GM23338 (cell line): ENCODE measurements around the gene FOLR1.
A peak's percentile ranks its signal among the peaks of the same experiment; 100 is the strongest.

Source experiments
- EZH2 ChIP-seq: fragments of 200-600 bp; sonication (generic); IDR thresholded peaks from one replicate; pipeline ENCODE4 v1.8.0; 2017; ENCODE audit warnings: antibody characterized with exemption, mild to moderate bottlenecking, low read depth; ENCODE audit not compliant: unreplicated experiment
- EZH2phosphoT487 ChIP-seq: fragments of 200-600 bp; sonication (generic); IDR thresholded peaks from one replicate; pipeline ENCODE4 v1.8.1; 2018; ENCODE audit warnings: antibody characterized with exemption; ENCODE audit not compliant: unreplicated experiment
- JUNB ChIP-seq: IDR thresholded peaks from one replicate; pipeline ENCODE4 v1.6.1; 2016; ENCODE audit warnings: antibody characterized with exemption; ENCODE audit not compliant: unreplicated experiment
- POLR2AphosphoS5 ChIP-seq: IDR thresholded peaks from 2 replicates; pipeline ENCODE4 v1.6.1; 2016; ENCODE audit warnings: antibody characterized with exemption, low read depth
- STAT1 ChIP-seq: IDR thresholded peaks from one replicate; pipeline ENCODE4 v1.6.1; 2016; ENCODE audit warnings: antibody characterized with exemption; ENCODE audit not compliant: unreplicated experiment
- ZNF331 ChIP-seq: fragments of 250-450 bp; sonication (Bioruptor Pico); IDR thresholded peaks from 2 replicates; pipeline ENCODE4 v1.5.0; 2020; ENCODE audit warnings: low read depth, mild to moderate bottlenecking, moderate library complexity
- TF ChIP-seq, protein P1 (sequence below), 2 experiments: fragments of 200-600 bp in 1 of 2; sonication (generic) in 1 of 2; conservative IDR thresholded peaks; 2 replicates each; pipeline versions ENCODE4 v1.5.1 to v1.6.1; 2016 to 2017; ENCODE audit warnings: antibody characterized with exemption in 2 of 2, low read depth in 2 of 2, mild to moderate bottlenecking in 2 of 2, moderate library complexity in 1 of 2

DNA sequence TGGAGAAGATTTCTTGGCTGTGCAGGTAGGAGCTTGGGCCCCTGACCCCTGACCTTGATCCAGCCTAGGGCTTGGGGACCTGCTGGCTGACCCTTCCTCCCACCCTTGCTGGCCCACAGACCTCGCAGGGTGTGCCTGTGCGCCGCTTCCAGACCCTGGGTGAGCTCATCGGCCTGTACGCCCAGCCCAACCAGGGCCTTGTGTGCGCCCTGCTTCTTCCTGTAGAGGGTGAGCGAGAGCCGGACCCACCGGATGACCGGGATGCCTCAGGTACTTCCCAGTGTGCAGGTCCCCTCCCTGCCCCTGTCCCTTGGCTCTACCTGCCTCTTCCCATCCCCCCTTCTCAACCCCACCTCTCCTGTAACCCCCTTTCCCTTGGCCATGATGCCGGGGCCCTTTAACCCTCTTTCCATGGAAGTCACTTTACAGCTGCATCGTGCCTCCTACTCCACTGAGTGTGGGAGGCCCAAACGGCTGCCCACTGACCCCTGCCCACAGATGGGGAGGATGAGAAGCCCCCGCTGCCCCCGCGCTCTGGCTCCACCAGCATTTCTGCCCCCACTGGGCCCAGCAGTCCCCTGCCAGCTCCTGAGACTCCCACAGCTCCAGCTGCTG is 36.4 kb downstream of the FOLR1 start:
- TF ChIP-seq EZH2 (no peak), EZH2phosphoT487 (no peak), POLR2AphosphoS5 (no peak), STAT1 (no peak), ZNF331 (no peak), JUNB (no peak)
- TF ChIP-seq, protein P1, sequence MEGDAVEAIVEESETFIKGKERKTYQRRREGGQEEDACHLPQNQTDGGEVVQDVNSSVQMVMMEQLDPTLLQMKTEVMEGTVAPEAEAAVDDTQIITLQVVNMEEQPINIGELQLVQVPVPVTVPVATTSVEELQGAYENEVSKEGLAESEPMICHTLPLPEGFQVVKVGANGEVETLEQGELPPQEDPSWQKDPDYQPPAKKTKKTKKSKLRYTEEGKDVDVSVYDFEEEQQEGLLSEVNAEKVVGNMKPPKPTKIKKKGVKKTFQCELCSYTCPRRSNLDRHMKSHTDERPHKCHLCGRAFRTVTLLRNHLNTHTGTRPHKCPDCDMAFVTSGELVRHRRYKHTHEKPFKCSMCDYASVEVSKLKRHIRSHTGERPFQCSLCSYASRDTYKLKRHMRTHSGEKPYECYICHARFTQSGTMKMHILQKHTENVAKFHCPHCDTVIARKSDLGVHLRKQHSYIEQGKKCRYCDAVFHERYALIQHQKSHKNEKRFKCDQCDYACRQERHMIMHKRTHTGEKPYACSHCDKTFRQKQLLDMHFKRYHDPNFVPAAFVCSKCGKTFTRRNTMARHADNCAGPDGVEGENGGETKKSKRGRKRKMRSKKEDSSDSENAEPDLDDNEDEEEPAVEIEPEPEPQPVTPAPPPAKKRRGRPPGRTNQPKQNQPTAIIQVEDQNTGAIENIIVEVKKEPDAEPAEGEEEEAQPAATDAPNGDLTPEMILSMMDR (conservative IDR thresholded peaks at IDR 0.05; ENCODE audit: low read depth in 2 of 2): 0 out of 4 replicates have a peak, but pooled peaks of 1 of the 2 experiments have one; percentile 17
